HEK293T (cell line): ENCODE measurements around the gene RNF114.

Source experiments
- BHLHE40 ChIP-seq: fragments of 450-650 bp; IDR thresholded peaks from 2 replicates; pipeline ENCODE4 v1.6.1; 2016; ENCODE audit warnings: mild to moderate bottlenecking, moderate library complexity, borderline replicate concordance
- ELF4 ChIP-seq: fragments of 450-650 bp; IDR thresholded peaks from 2 replicates; pipeline ENCODE4 v1.6.1; 2017; ENCODE audit warnings: antibody characterized with exemption
- FOXK2 ChIP-seq: fragments of 450-650 bp; IDR thresholded peaks from 2 replicates; pipeline ENCODE4 v1.6.1; 2016; ENCODE audit warnings: mild to moderate bottlenecking
- FOXM1 ChIP-seq: fragments of 450-650 bp; IDR thresholded peaks from 2 replicates; pipeline ENCODE4 v1.6.1; 2017; ENCODE audit warnings: mild to moderate bottlenecking, borderline replicate concordance
- L3MBTL2 ChIP-seq: fragments of 450-650 bp; conservative IDR thresholded peaks from 2 replicates; pipeline ENCODE4 v1.6.1; 2016; ENCODE audit warnings: mild to moderate bottlenecking
- NFRKB ChIP-seq: fragments of 450-650 bp; IDR thresholded peaks from 2 replicates; pipeline ENCODE4 v1.6.1; 2016; ENCODE audit warnings: mild to moderate bottlenecking, moderate library complexity
- SP1 ChIP-seq: fragments of 450-650 bp; IDR thresholded peaks from 2 replicates; pipeline ENCODE4 v1.6.1; 2017
- TARDBP ChIP-seq: fragments of 450-650 bp; IDR thresholded peaks from 2 replicates; pipeline ENCODE4 v1.6.1; 2016

DNA sequence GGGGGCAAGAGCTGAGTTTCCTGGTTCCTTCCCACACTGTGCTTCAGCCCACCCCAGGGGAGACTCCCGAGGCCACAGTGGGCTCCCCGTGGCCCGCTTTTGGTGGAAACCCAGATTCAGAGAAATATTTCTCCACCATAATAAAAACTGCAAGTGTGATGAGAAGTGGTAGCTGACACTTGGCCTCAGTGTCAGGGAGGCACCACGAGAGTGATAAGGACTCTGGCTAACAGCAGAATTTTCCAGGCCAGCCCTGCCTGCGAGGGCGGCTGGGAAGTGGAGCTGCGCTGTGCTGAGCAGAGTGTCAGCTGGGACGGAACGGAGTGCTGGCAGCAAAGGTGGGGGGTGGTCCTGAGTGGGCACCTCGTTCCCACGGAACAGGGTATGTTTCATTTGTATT is 43.4 kb upstream of the RNF114 start:
- TF ChIP-seq ELF4 (no peak), L3MBTL2 (no peak), FOXK2 (no peak), FOXM1 (no peak), TARDBP (no peak), SP1 (no peak), BHLHE40 (no peak), NFRKB (no peak)
